ENCODE data around the gene CPXM2.

Gene CPXM2

GRCh38 chr10:123891144-123892071 is at the start of gene CPXM2:
TSS of gene CPXM2 (minus strand) at chr10:123891807. CDS start at chr10:123891659, 148 bp downstream.
- peak; percentile 41 for DNase-seq (ENCODE audit: low spot score)

GRCh38 chr10:123939591-123939990 is 48.0 kb upstream of the CPXM2 start:
- no peak for DNase-seq (ENCODE audit: low spot score)

GRCh38 chr10:123938890-123939289 is 47.3 kb upstream of the CPXM2 start:
- no peak for DNase-seq (ENCODE audit: low spot score)

- peak; percentile 5 for DNase-seq (ENCODE audit: low spot score)
Observed at GRCh38 chr10:123936426-123936825, 44.8 kb upstream of the CPXM2 start.

- DNase-seq (ENCODE audit: low spot score): no peak
Observed at GRCh38 chr10:123935680-123936079, 44.1 kb upstream of the CPXM2 start.

- no peak for DNase-seq (ENCODE audit: low spot score)
Observed at GRCh38 chr10:123934846-123935245, 43.2 kb upstream of the CPXM2 start.

- peak; percentile 93 for DNase-seq (ENCODE audit: low spot score)
Observed at GRCh38 chr10:123930340-123931001, 38.9 kb upstream of the CPXM2 start.

- DNase-seq (ENCODE audit: low spot score): no peak
Observed at GRCh38 chr10:123929791-123930190, 38.2 kb upstream of the CPXM2 start.

- no peak for DNase-seq (ENCODE audit: low spot score)
Observed at GRCh38 chr10:123928427-123928826, 36.8 kb upstream of the CPXM2 start.

- DNase-seq (ENCODE audit: low spot score): peak; percentile 64
Observed at GRCh38 chr10:123926401-123927264, 35.0 kb upstream of the CPXM2 start.

GRCh38 chr10:123922126-123922525 is 30.5 kb upstream of the CPXM2 start:
- DNase-seq (ENCODE audit: low spot score): no peak

- no peak for DNase-seq (ENCODE audit: low spot score)
Observed at GRCh38 chr10:123916775-123917174, 25.2 kb upstream of the CPXM2 start.

GRCh38 chr10:123913688-123914268 is 22.2 kb upstream of the CPXM2 start:
- no peak for DNase-seq (ENCODE audit: low spot score)

- DNase-seq (ENCODE audit: low spot score): no peak
Observed at GRCh38 chr10:123912871-123913270, 21.3 kb upstream of the CPXM2 start.

GRCh38 chr10:123912466-123912865 is 20.9 kb upstream of the CPXM2 start:
- no peak for DNase-seq (ENCODE audit: low spot score)

GRCh38 chr10:123911866-123912265 is 20.3 kb upstream of the CPXM2 start:
- no peak for DNase-seq (ENCODE audit: low spot score)

GRCh38 chr10:123909866-123910265 is 18.3 kb upstream of the CPXM2 start:
- DNase-seq (ENCODE audit: low spot score): no peak

GRCh38 chr10:123909426-123909825 is 17.8 kb upstream of the CPXM2 start:
- no peak for DNase-seq (ENCODE audit: low spot score)

- no peak for DNase-seq (ENCODE audit: low spot score)
Observed at GRCh38 chr10:123908379-123908778, 16.8 kb upstream of the CPXM2 start.

GRCh38 chr10:123906884-123907652 is 15.5 kb upstream of the CPXM2 start:
- no peak for DNase-seq (ENCODE audit: low spot score)

- no peak for DNase-seq (ENCODE audit: low spot score)
Observed at GRCh38 chr10:123906296-123906695, 14.7 kb upstream of the CPXM2 start.
